Colonic mucosa (tissue), 4 donors: ENCODE data around the gene DCAF10. TPM values are rescaled to one million over a fixed set of nuclear protein-coding genes. Genes with fewer than 3 reads are reported as not detected.
"Not testable (repeated sequence)": the region's sequence is repeated elsewhere in the genome, so short reads cannot be mapped to it uniquely, and the experiment has no call there.

ENCODE experiments used
- DNase-seq: peaks from one replicate; pipeline ENCODE4 v3.0.0-alpha.2; 2020
- H3K27ac ChIP-seq: fragments of 200-600 bp; one replicate; pipeline ENCODE4 v1.8.0; 2021
- H3K27me3 ChIP-seq: fragments of 200-600 bp; one replicate; pipeline ENCODE4 v1.8.0; 2021
- H3K36me3 ChIP-seq: fragments of 200-600 bp; one replicate; pipeline ENCODE4 v1.8.0; 2021
- H3K4me1 ChIP-seq: fragments of 200-600 bp; one replicate; pipeline ENCODE4 v1.8.0; 2021; ENCODE audit warnings: mild to moderate bottlenecking
- H3K4me3 ChIP-seq: fragments of 200-600 bp; one replicate; pipeline ENCODE4 v1.8.0; 2021
- H3K9ac ChIP-seq, 2 donors: one replicate each; pipeline ENCODE4 v1.7.0; 2013; ENCODE audit warnings: control low read depth in 2 of 2, low read depth in 2 of 2, low read length in 2 of 2
- H3K9me3 ChIP-seq: fragments of 200-600 bp; one replicate; pipeline ENCODE4 v1.8.0; 2021
- CTCF ChIP-seq: fragments of 200-600 bp; IDR thresholded peaks from one replicate; pipeline ENCODE4 v1.8.0; 2022; ENCODE audit warnings: antibody characterized with exemption, mild to moderate bottlenecking
- intact Hi-C: fragments of 100-400 bp; cut with DNase I; formaldehyde crosslinking; loops from one replicate; pipeline ENCODE4 v1.14.1; 2022
- total RNA-seq, 2 donors: library from RNA; stranded (reverse); fragmentation: NEBNext Ultra II Directional in 1 of 2; extraction: Animal tissue kit (Norgen Biotek cat#: 25700) in 1 of 2; gene quantifications; one replicate each; pipeline ENCODE4 v1.2.1, GENCODE V29; 2021
- donor health status: healthy.
- donor health status: DM: no; HTN: no; CAD: no.
- donor health status: DM: no; HTN: no; CAD: no.

The DCAF10 gene
- total RNA-seq, 2 donors from 2014 or later: 25.4 to 32.7 TPM

GRCh38 chr9:37796232-37796631 lies 4.4 kb upstream of the DCAF10 start:
- H3K4me1 ChIP-seq: no peaks in the 10 kb centered on the region
- H3K9ac ChIP-seq: no peak overlapping the region
- no peak for DNase-seq
- no peaks in the 10 kb centered on the region for H3K27me3 ChIP-seq
- no peak overlapping the region for H3K27ac ChIP-seq
- H3K36me3 ChIP-seq: no peaks in the 10 kb centered on the region
- intact Hi-C loops: no loop called here
- TF ChIP-seq CTCF: no peak
- no peak overlapping the region for H3K4me3 ChIP-seq
- H3K9me3 ChIP-seq: no peaks in the 10 kb centered on the region

GRCh38 chr9:37798677-37799076 lies 1.9 kb upstream of the DCAF10 start:
- H3K36me3 ChIP-seq: no peaks in the 10 kb centered on the region
- H3K9me3 ChIP-seq: no peaks in the 10 kb centered on the region
- no peak overlapping the region for H3K4me3 ChIP-seq
- intact Hi-C loops: no loop called here
- peaks cover 14% of the 10 kb centered on the region for H3K4me1 ChIP-seq
- TF ChIP-seq CTCF: no peak
- H3K9ac ChIP-seq: no peak overlapping the region
- DNase-seq: no peak
- H3K27ac ChIP-seq: no peak overlapping the region
- no peaks in the 10 kb centered on the region for H3K27me3 ChIP-seq

GRCh38 chr9:37801287-37801850 lies 772 bp downstream of the DCAF10 start:
- TF ChIP-seq CTCF: no peak
- Histone ChIP-seq H3K27me3 (no peaks in the 10 kb centered on the region), H3K9me3 (no peaks in the 10 kb centered on the region), H3K27ac (peak overlapping the region; percentile 90), H3K36me3 (no peaks in the 10 kb centered on the region), H3K4me1 (peaks cover 14% of the 10 kb centered on the region), H3K4me3 (peak overlapping the region; percentile 97), H3K9ac (peak overlapping the region; percentile 83 to 91)
- DNase-seq: peak; percentile 37
- intact Hi-C loops: no loop called here

- TF ChIP-seq CTCF: no peak
- Histone ChIP-seq H3K27ac (no peak overlapping the region), H3K4me3 (peak overlapping the region; percentile 97), H3K27me3 (no peaks in the 10 kb centered on the region), H3K4me1 (peaks cover 14% of the 10 kb centered on the region), H3K9me3 (no peaks in the 10 kb centered on the region), H3K9ac (peak overlapping the region in 1 of 2 donors; percentile 83), H3K36me3 (no peaks in the 10 kb centered on the region)
- no peak for DNase-seq
- intact Hi-C loops: no loop called here
Observed at GRCh38 chr9:37801959-37802711, 1.5 kb downstream of the DCAF10 start.

GRCh38 chr9:37806271-37806670 lies 5.7 kb downstream of the DCAF10 start:
- intact Hi-C loops: no loop called here
- H3K9ac ChIP-seq: no peak overlapping the region
- DNase-seq: no peak
- H3K9me3 ChIP-seq: no peaks in the 10 kb centered on the region
- no peak overlapping the region for H3K4me3 ChIP-seq
- no peaks in the 10 kb centered on the region for H3K36me3 ChIP-seq
- no peaks in the 10 kb centered on the region for H3K27me3 ChIP-seq
- H3K4me1 ChIP-seq: peaks cover 14% of the 10 kb centered on the region
- TF ChIP-seq CTCF: no peak
- H3K27ac ChIP-seq: no peak overlapping the region

- H3K4me1 ChIP-seq, intact Hi-C loops, H3K27me3 ChIP-seq, H3K27ac ChIP-seq, H3K4me3 ChIP-seq, H3K9ac ChIP-seq, H3K9me3 ChIP-seq, H3K36me3 ChIP-seq, DNase-seq: not testable (repeated sequence)
Observed at GRCh38 chr9:37809676-37810075, 9.1 kb downstream of the DCAF10 start.
